PC-3 (cell line): ENCODE results near the gene SULT1C3. TPM values are rescaled to one million over a fixed set of nuclear protein-coding genes. Genes with fewer than 3 reads are reported as not detected.
"Not testable (repeated sequence)": the region's sequence is repeated elsewhere in the genome, so short reads cannot be mapped to it uniquely, and the experiment has no call there.

Experiments
- ATAC-seq: fragments of 200-7000 bp; cut with Tn5 transposase; 2 replicates; pipeline ENCODE4 v1.9.1; 2020; ENCODE audit warnings: mild to moderate bottlenecking, moderate library complexity
- BruUV-seq: library from RNA; stranded (reverse); fragments of 400-500 nt; replicated peaks from 2 replicates; lab custom pipeline; 2021; lab: Mats Ljungman, UMichigan
- CTCF ChIA-PET: fragments of 300-600 bp; sonication (Branson Sonifier 250); formaldehyde crosslinking; loops from one replicate; lab custom pipeline; 2022; ENCODE audit warnings: antibody characterized with exemption; lab: Charles Lee
- POLR2A ChIA-PET: fragments of 300-600 bp; sonication (Branson Sonifier 250); formaldehyde crosslinking; loops from one replicate; lab custom pipeline; 2022; ENCODE audit warnings: antibody characterized with exemption; ENCODE audit not compliant: unreplicated experiment; lab: Charles Lee
- DNase-seq: peaks from one replicate; pipeline ENCODE4 v3.0.0-alpha.2; 2015
- H2AFZ ChIP-seq: fragments of 300-600 bp; sonication (generic); 2 replicates; pipeline ENCODE4 v1.6.0; 2016; ENCODE audit warnings: antibody characterized with exemption, low read length
- H3F3A ChIP-seq: fragments of 300-600 bp; sonication (generic); one replicate; pipeline ENCODE4 v1.6.0; 2017; ENCODE audit warnings: antibody characterized with exemption, low read length, control low read depth, mild to moderate bottlenecking; ENCODE audit not compliant: unreplicated experiment
- H3K27ac ChIP-seq: fragments of 300-600 bp; sonication (generic); 2 replicates; pipeline ENCODE4 v1.5.1; 2016; ENCODE audit warnings: mild to moderate bottlenecking, low read length
- H3K27me3 ChIP-seq: fragments of 300-600 bp; sonication (generic); 2 replicates; pipeline ENCODE4 v1.6.1; 2016; ENCODE audit warnings: low read length, mixed read lengths
- H3K36me3 ChIP-seq: fragments of 300-600 bp; sonication (generic); 2 replicates; pipeline ENCODE4 v1.6.1; 2016; ENCODE audit warnings: low read depth, mixed run types, low read length, mixed read lengths
- H3K4me1 ChIP-seq: fragments of 300-600 bp; sonication (generic); 2 replicates; pipeline ENCODE4 v1.5.1; 2016; ENCODE audit warnings: low read length; ENCODE audit not compliant: insufficient read depth
- H3K4me2 ChIP-seq: fragments of 300-600 bp; sonication (generic); 2 replicates; pipeline ENCODE4 v1.6.0; 2016; ENCODE audit warnings: low read length
- H3K4me3 ChIP-seq: fragments of 300-600 bp; sonication (generic); 2 replicates; pipeline ENCODE4 v1.5.1; 2016; ENCODE audit warnings: mild to moderate bottlenecking, low read length, mixed read lengths
- H3K79me2 ChIP-seq: fragments of 300-600 bp; sonication (generic); 2 replicates; pipeline ENCODE4 v1.6.1; 2017; ENCODE audit warnings: low read length, mixed read lengths
- H3K9ac ChIP-seq: fragments of 300-600 bp; sonication (generic); 2 replicates; pipeline ENCODE4 v1.6.0; 2016; ENCODE audit warnings: mild to moderate bottlenecking, low read length
- H3K9me2 ChIP-seq: fragments of 300-600 bp; sonication (generic); replicated peaks from 2 replicates; pipeline ENCODE4 v1.6.1; 2016; ENCODE audit warnings: mixed run types, low read length, mixed read lengths
- H3K9me3 ChIP-seq: fragments of 300-600 bp; sonication (generic); 2 replicates; pipeline ENCODE4 v1.6.1; 2016; ENCODE audit warnings: low read length, mixed read lengths
- H4K20me1 ChIP-seq: fragments of 300-600 bp; sonication (generic); 2 replicates; pipeline ENCODE4 v1.6.1; 2016; ENCODE audit warnings: low read length, mixed read lengths
- EZH2 ChIP-seq: fragments of 300-600 bp; sonication (generic); IDR thresholded peaks from one replicate; pipeline ENCODE4 v1.6.1; 2017; ENCODE audit warnings: antibody characterized with exemption, mild to moderate bottlenecking, low read length; ENCODE audit not compliant: unreplicated experiment
- EZH2phosphoT487 ChIP-seq: fragments of 300-600 bp; sonication (generic); IDR thresholded peaks from 2 replicates; pipeline ENCODE4 v1.6.1; 2018; ENCODE audit warnings: mild to moderate bottlenecking, antibody characterized with exemption, low read length, borderline replicate concordance
- intact Hi-C: fragments of 100-400 bp; cut with micrococcal nuclease; formaldehyde crosslinking; loops from 2 replicates; pipeline ENCODE4 v1.9.0; 2023
- total RNA-seq: library from RNA; depleted of rRNA; stranded (reverse); fragments of >200 nt; gene quantifications from 2 replicates; pipeline ENCODE4 v1.2.3, GENCODE V29; 2014
- TF ChIP-seq, protein P1 (sequence below): fragments of 300-600 bp; sonication (generic); conservative IDR thresholded peaks from 2 replicates; pipeline ENCODE4 v1.5.1; 2017; ENCODE audit warnings: antibody characterized with exemption, low read depth, mild to moderate bottlenecking, low read length

The SULT1C3 gene
- total RNA-seq, 1 experiment from 2014 or later, result not detected

DNA sequence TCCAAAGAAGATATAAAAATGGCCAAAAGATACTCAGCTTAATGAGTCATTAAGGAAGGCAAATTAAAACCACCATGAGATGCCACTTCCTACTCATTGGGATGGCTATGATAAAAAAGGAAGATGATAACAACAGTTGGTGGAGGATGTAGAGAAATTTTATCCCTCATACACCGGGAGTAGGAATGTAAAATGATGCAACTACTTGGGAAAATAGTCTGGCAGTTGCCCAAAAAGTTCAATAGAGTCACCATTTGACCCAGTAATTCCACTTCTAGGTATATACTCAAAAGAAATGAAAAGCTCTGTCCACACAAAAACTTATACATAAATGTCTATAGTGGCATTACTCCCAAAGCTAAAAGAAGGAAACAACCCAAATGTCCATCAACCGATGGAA is 38.9 kb downstream of the SULT1C3 start:
- BruUV-seq, result no TSS peak
- Histone ChIP-seq H3K9me2 (0 out of 2 replicates have a peak, but pooled peaks cover 3% of the 10 kb centered on the region), H3K27me3 (no peaks in the 10 kb centered on the region), H3K79me2 (no peaks in the 10 kb centered on the region), H3F3A (no peaks in the 10 kb centered on the region), H3K9me3 (no peaks in the 10 kb centered on the region), H3K4me2 (no peak overlapping the region), H3K27ac (no peak overlapping the region), H4K20me1 (no peaks in the 10 kb centered on the region), H2AFZ (no peak overlapping the region), H3K4me1 (no peaks in the 10 kb centered on the region), H3K36me3 (no peaks in the 10 kb centered on the region), H3K4me3 (no peak overlapping the region), H3K9ac (no peak overlapping the region)
- ATAC-seq (no peak), DNase-seq (no peak)
- intact Hi-C loops, result no loop called here
- CTCF ChIA-PET, result no interaction called here
- TF ChIP-seq EZH2phosphoT487 (no peak), EZH2 (no peak)
- TF ChIP-seq, protein P1, sequence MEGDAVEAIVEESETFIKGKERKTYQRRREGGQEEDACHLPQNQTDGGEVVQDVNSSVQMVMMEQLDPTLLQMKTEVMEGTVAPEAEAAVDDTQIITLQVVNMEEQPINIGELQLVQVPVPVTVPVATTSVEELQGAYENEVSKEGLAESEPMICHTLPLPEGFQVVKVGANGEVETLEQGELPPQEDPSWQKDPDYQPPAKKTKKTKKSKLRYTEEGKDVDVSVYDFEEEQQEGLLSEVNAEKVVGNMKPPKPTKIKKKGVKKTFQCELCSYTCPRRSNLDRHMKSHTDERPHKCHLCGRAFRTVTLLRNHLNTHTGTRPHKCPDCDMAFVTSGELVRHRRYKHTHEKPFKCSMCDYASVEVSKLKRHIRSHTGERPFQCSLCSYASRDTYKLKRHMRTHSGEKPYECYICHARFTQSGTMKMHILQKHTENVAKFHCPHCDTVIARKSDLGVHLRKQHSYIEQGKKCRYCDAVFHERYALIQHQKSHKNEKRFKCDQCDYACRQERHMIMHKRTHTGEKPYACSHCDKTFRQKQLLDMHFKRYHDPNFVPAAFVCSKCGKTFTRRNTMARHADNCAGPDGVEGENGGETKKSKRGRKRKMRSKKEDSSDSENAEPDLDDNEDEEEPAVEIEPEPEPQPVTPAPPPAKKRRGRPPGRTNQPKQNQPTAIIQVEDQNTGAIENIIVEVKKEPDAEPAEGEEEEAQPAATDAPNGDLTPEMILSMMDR, result no peak
- POLR2A ChIA-PET, result no interaction called here

DNA sequence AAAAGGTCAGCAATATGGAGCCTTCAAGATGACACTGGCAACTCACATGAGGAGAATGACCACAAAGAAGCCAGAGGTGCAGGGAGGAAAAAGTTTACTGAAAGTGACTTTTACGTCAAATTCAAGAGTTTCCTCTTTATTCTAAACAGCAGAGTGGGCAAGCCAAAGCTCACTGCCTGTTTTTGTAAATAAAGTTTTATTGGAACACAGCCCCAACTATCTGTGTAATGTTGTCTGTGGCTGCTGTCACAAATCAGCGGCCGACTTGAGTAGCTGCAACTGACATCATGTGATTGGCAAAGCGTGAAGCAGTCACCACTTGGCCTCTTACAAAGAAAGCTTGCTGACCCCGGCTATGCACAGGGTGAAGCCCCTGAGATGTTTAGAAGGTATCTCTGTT is 39.7 kb downstream of the SULT1C3 start:
- intact Hi-C loops, result no loop called here
- H3K36me3 ChIP-seq, result no peaks in the 10 kb centered on the region
- BruUV-seq, result no TSS peak
- H2AFZ ChIP-seq, result no peak overlapping the region
- no peak overlapping the region for H3K4me2 ChIP-seq
- H3K9ac ChIP-seq, result no peak overlapping the region
- no peak for DNase-seq
- ATAC-seq, result no peak
- no peaks in the 10 kb centered on the region for H3K4me1 ChIP-seq
- CTCF ChIA-PET, result no interaction called here
- H3K9me3 ChIP-seq, result no peaks in the 10 kb centered on the region
- no peak overlapping the region for H3K4me3 ChIP-seq
- no peak overlapping the region for H3K27ac ChIP-seq
- TF ChIP-seq, protein P1, result no peak
- TF ChIP-seq EZH2 (no peak), EZH2phosphoT487 (no peak)
- no peaks in the 10 kb centered on the region for H4K20me1 ChIP-seq
- no peaks in the 10 kb centered on the region for H3F3A ChIP-seq
- H3K79me2 ChIP-seq, result no peaks in the 10 kb centered on the region
- H3K27me3 ChIP-seq, result no peaks in the 10 kb centered on the region
- H3K9me2 ChIP-seq, result 0 out of 2 replicates have a peak, but pooled peaks cover 3% of the 10 kb centered on the region
- POLR2A ChIA-PET, result no interaction called here

DNA sequence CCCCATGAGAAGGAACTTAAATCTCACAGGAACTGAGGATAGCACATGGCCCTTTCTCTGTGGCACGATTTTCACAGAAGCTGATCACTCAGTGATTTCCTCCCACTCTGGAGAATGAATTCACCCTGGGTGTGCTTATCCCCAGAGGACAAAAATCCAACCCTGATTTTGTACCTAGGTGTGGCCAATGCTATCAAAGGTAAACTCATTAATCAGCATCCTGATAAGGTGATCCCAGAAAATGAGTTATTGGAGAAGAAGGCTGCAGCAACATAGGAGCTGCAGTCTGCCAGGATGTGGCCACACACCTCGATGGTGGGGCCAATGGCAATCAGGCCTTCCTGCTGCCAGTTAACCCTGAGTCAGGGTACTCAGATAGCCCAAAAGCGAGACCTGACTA is 40.7 kb downstream of the SULT1C3 start:
- CTCF ChIA-PET, result no interaction called here
- no peak for TF ChIP-seq EZH2phosphoT487
- TF ChIP-seq, protein P1, result no peak
- TF ChIP-seq EZH2, result no peak
- intact Hi-C loops, result no loop called here

DNA sequence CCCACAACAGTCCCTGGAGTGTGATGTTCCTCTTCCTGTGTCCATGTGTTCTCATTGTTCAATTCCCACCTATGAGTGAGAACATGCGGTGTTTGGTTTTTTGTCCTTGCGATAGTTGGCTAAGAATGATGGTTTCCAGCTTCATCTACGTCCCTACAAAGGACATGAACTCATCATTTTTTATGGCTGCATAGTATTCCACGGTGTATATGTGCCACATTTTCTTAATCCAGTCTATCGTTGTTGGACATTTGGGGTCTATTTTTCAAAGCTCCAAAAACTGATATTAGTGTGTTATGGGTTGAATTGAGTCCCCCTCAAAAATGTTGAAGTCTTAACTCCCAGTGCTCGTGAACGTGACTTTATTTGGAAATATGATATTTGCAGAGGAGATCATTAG is 44.8 kb downstream of the SULT1C3 start:
- intact Hi-C loops, ATAC-seq, H3F3A ChIP-seq, H3K9me2 ChIP-seq, H3K27me3 ChIP-seq, H3K4me1 ChIP-seq, DNase-seq, H3K36me3 ChIP-seq, H3K9me3 ChIP-seq, BruUV-seq, H3K9ac ChIP-seq, H3K4me3 ChIP-seq, H4K20me1 ChIP-seq, H2AFZ ChIP-seq, H3K79me2 ChIP-seq, H3K27ac ChIP-seq, CTCF ChIA-PET, POLR2A ChIA-PET, H3K4me2 ChIP-seq: not testable (repeated sequence)

More for the DNA sequence above, 40.7 kb downstream of the SULT1C3 start:
- Histone ChIP-seq H3K36me3 (no peaks in the 10 kb centered on the region), H3K4me3 (no peak overlapping the region), H3K9me3 (no peaks in the 10 kb centered on the region), H3K9ac (no peak overlapping the region), H3K4me2 (no peak overlapping the region), H2AFZ (no peak overlapping the region), H3K27ac (no peak overlapping the region), H3K27me3 (no peaks in the 10 kb centered on the region), H3K79me2 (no peaks in the 10 kb centered on the region), H3F3A (no peaks in the 10 kb centered on the region), H3K4me1 (no peaks in the 10 kb centered on the region), H4K20me1 (no peaks in the 10 kb centered on the region), H3K9me2 (0 out of 2 replicates have a peak, but pooled peaks cover 3% of the 10 kb centered on the region)
- POLR2A ChIA-PET, result no interaction called here
- BruUV-seq, result no TSS peak
- no peak for ATAC-seq
- no peak for DNase-seq
